HG03520 (cell line): ENCODE results near the gene TADA3.
"Not testable (repeated sequence)": the region's sequence is repeated elsewhere in the genome, so short reads cannot be mapped to it uniquely, and the experiment has no call there.

ENCODE experiments used
- ATAC-seq: cut with Tn5 transposase; IDR thresholded peaks from one replicate; pipeline ENCODE4 v1.9.1; 2021; ENCODE audit warnings: mild to moderate bottlenecking, moderate library complexity; ENCODE audit not compliant: unreplicated experiment

The TADA3 gene

DNA sequence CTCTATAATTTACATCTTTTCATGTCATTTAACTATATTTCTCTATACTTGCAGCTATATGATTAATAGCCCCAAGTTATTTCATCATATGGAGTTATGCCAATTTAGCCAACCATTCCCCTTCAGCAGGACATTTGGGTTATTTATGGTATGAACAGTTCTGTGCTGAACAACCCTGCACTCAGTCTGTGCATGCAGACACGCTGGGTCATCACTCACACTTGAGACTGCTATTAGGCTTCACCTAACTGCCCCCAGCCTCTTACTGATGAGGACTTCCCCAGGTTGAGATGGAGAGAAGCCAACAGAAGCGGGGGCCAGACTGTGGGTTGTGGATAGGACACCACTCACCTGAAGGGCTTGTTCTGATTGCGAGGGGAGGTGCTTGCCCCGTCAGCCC is 7.3 kb downstream of the TADA3 start:
- ATAC-seq, result no peak

GRCh38 chr3:9783954-9784353 is 8.3 kb downstream of the TADA3 start:
- no peak for ATAC-seq

- no peak for ATAC-seq
These were observed 9.5 kb downstream of the TADA3 start for GRCh38 chr3:9782770-9783169.

- ATAC-seq, result no peak
These were observed 10.2 kb downstream of the TADA3 start for GRCh38 chr3:9781978-9782603.

- no peak for ATAC-seq
These were observed 10.7 kb downstream of the TADA3 start for GRCh38 chr3:9781551-9781950.

DNA sequence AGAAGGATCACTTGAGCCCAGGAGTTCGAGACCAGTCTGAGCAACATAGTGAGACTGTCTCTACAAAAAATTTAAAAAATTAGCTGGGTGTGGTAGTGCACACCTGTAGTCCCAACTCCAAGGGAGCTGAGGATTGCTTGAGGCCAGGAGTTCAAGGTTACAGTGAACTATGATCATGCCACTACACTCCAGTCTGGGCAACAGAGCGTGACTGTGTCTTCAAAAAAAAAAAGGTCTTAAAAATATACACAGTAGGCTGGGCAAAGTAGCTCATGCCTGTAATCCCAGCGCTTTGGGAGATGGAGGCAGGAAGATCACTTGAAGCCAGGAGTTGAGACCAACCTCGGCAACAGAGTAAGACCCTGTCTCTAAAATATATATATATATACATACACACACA is 11.4 kb downstream of the TADA3 start:
- ATAC-seq, result no peak

GRCh38 chr3:9780458-9780812 is 11.8 kb downstream of the TADA3 start:
- ATAC-seq, result no peak

GRCh38 chr3:9779721-9780457 is 12.4 kb downstream of the TADA3 start:
- peak; percentile 43 for ATAC-seq

GRCh38 chr3:9779075-9779593 is 13.1 kb downstream of the TADA3 start:
- ATAC-seq, result no peak

DNA sequence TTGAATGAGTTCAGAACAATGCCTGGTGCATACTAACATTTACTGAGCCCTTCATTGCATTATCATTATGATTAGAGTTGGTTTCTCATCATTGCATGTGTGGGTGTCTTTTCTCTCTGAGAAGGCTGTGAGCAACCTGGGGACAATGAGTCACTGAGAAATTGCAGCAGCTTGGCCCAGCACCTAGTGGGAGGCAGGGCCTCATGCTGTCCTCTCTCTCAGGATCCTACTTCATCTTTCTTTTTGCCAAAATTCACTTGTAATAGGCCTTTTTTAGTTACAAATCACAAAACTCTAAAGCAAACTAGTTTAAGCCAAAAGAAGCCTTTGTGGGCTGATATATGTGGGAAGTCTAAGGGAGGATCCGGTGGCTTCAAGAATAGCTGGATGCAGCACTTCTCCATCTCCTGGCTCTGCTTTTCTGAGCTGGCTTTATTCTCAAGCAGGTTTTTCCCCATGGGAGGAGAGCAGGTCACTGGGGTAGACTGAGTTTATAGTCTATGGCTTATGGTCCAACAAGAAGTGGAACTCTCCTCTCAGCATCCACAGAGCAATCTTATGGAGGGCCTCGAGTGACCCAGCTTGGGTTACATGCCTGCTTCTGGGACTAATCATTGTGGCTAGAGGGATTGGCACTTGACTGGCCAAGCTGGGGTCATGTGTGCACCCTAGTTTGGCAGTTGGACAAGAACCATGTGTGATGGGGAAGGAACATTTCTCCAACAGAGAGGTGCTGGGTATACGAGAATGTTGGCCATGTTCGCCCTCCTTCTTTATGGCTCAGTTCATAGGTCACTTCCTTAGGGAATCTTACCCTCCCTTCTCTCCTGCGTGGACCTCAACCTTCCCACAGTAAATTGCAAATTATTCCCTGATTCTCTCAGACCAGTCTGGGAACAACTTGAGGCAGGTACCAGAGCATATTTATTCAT is 13.9 kb downstream of the TADA3 start:
- no peak for ATAC-seq

GRCh38 chr3:9777694-9778021 is 14.6 kb downstream of the TADA3 start:
- ATAC-seq, result no peak

- no peak for ATAC-seq
These were observed 15.2 kb downstream of the TADA3 start for GRCh38 chr3:9776896-9777693.

DNA sequence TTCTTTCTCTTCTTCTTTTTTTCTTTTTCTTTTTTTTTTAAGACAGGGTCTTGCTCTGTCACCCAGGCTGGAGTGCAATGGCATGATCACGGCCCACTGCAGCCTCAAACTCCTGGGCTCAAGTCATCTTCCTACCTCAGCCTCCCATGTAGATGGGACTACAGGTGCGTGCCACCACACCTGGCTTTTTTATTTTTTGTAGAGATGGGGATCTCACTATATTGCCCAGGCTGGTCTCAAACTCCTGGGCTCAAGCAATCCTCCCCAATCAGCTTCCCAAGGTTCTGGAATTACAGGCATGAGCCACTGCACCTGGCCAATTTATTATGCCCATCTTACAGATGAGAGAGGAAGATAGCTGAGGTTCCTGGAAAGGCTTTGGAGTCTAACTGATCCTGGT is 21.3 kb downstream of the TADA3 start:
- not testable (repeated sequence) for ATAC-seq

DNA sequence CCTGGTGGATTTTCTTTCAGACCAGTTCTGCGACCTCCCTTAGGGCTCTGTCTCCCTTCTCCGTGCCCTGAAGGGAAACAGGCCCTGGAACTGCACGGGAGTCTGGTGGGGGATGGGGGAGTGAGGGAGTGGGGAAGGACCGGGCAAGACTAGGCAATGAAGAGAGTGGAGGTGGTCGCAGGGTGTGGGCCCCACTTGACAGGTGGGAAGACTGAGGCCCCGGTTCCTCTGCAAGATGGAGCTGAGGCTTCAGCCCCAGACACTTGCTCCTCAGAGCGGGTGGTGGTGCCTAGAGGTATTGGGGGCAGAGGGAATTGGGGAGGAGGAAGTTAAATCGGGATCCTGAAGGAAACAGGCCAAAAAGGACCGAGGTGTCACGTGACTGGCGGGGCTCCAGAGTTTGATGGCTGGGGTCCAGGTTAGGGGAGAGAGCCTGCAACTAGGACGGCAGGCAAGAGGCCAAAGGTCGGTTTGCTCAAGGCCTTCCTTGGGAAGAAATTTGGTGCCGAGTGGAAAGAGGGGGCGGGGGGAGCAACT is 21.9 kb downstream of the TADA3 start:
- ATAC-seq, result no peak

GRCh38 chr3:9769426-9770275 is 22.6 kb downstream of the TADA3 start, which contains the start of gene CAMK1:
CAMK1 (minus strand) TSS chr3:9769947; CDS start chr3:9767749, 2,198 bp downstream.
- peak; percentile 79 for ATAC-seq

DNA sequence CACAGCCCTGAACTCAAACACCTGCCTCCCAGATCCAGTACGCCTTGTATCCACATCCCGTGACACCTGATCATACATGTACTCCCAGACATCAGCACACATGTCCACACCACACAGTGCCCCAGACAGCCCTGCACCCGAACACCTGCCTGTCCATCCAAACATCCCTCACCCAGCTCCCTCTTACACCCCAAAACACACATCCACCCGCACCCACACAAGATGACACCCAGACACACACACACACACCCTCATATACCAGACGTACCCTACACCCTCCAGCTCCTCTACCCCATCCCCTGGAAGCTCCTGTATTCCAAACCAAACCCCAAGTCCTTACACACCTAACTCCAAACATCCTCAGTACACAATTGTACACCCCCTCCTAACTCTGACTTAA is 23.3 kb downstream of the TADA3 start:
- no peak for ATAC-seq

DNA sequence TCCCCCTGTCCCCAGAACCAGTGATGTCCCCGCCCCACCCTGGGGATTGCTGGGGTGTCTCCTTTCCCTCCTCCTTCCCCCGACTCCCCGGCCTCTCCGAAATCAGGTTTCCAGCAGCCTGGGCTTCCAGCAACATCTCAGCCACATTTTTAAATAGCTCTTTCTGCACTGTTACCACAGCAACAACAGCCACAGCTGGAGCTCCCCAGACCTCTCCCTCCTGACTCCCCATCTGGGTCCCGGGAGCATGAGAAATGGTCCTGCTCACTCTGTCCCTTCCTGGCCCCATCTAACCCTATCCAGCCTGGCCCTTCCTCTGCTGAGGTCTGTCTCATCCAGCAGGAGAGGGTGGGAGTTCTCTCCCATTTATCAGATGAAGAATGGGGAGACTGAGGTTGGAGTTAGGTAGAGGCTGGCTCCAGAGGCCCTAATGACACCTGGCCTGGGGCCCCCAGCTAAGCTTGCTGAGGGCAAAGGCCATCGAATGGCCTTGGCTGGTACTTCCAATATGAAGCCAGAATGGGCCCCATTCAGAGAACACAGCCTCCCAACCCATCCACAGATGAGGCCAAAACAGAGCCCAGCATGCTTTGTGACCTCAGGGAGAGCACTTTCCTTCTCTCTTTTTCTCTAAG is 24.0 kb downstream of the TADA3 start:
- ATAC-seq, result no peak

DNA sequence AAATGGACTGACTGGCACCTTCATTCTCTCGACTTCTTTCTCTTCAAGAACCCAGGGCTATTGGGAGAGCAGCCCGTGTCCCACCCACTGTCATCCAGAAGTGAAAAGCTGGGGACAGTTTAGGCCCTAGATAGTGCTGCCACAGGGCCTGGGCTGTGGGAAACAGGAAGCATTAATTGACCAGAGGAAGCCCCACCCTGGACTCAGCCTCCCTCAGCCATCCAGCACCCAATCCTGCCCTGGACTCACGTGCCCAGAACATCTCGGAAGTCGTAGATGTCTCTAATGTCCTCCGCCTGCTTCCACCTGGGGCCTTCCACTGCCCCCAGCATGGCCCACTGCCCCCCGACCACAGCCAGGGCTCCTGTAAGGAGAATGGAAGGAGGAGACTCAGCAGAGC is 24.9 kb downstream of the TADA3 start:
- no peak for ATAC-seq

- ATAC-seq, result no peak
These were observed 26.4 kb downstream of the TADA3 start for GRCh38 chr3:9765865-9766264.
